GM12878 (cell line): ENCODE measurements around the gene STON2. TPM values are rescaled to one million over a fixed set of nuclear protein-coding genes. Genes with fewer than 3 reads are reported as not detected.

Source experiments
- ATAC-seq: fragments of 200-7000 bp; cut with Tn5 transposase; 3 replicates; pipeline ENCODE4 v1.9.1; 2020; ENCODE audit warnings: mild to moderate bottlenecking, moderate library complexity
- BruUV-seq: library from RNA; stranded (reverse); fragments of 400-500 nt; replicated peaks from 2 replicates; lab custom pipeline; 2021; lab: Mats Ljungman, UMichigan
- CTCF ChIA-PET: fragments of 300-600 bp; sonication (Branson Sonifier 250); formaldehyde crosslinking; extraction: SDS; loops from one replicate; lab custom pipeline; 2021; ENCODE audit warnings: inconsistent platforms; lab: Yijun Ruan, JAX
- POLR2A ChIA-PET: fragments of 350-600 bp; formaldehyde crosslinking; extraction: SDS; loops from one replicate; lab custom pipeline; 2021; ENCODE audit warnings: inconsistent platforms; lab: Charles Lee
- RAD21 ChIA-PET: fragments of 300-600 bp; sonication (Branson Sonifier 250); formaldehyde crosslinking; loops from one replicate; lab custom pipeline; 2023; ENCODE audit warnings: antibody characterized with exemption; ENCODE audit not compliant: unreplicated experiment; lab: Charles Lee
- SMC1A ChIA-PET: fragments of 300-600 bp; sonication (Branson Sonifier 250); formaldehyde crosslinking; loops from one replicate; lab custom pipeline; 2023; ENCODE audit not compliant: unreplicated experiment, uncharacterized antibody; lab: Charles Lee
- DNase-seq: peaks from one replicate; pipeline ENCODE4 v3.0.0-alpha.2; 2011; ENCODE audit warnings: low read depth, low spot score
- FAIRE-seq: peaks from 3 replicates; lab custom pipeline; 2011; peaks lifted over from hg19 to GRCh38; lab: Jason Lieb, UNC
- H2AFZ ChIP-seq: 2 replicates; pipeline ENCODE4 v1.6.0; 2011; ENCODE audit warnings: low read depth, low read length, control low read depth; ENCODE audit not compliant: control insufficient read depth
- H3K27ac ChIP-seq: 2 replicates; pipeline ENCODE4 v1.5.1; 2011; ENCODE audit warnings: control low read depth; ENCODE audit not compliant: control insufficient read depth, insufficient read depth
- H3K27me3 ChIP-seq, 2 experiments: replicated peaks in 1 of 2; 2 replicates each; pipeline versions ENCODE4 v1.6.0 to v1.6.1; 2011; ENCODE audit warnings: low read length in 1 of 2; ENCODE audit not compliant: control insufficient read depth in 2 of 2, insufficient read depth in 2 of 2
- H3K36me3 ChIP-seq, 2 experiments: 2 replicates each; pipeline ENCODE4 v1.5.1; 2011; ENCODE audit warnings: low read length in 1 of 2; ENCODE audit not compliant: control insufficient read depth in 2 of 2, insufficient read depth in 2 of 2
- H3K4me1 ChIP-seq: 2 replicates; pipeline ENCODE4 v1.6.1; 2011; ENCODE audit warnings: mild to moderate bottlenecking, low read length, moderate library complexity, mixed read lengths; ENCODE audit not compliant: control insufficient read depth, insufficient read depth
- H3K4me2 ChIP-seq: 2 replicates; pipeline ENCODE4 v1.6.0; 2011; ENCODE audit warnings: control low read depth; ENCODE audit not compliant: control insufficient read depth, insufficient read depth
- H3K4me3 ChIP-seq: fragments of 200-600 bp; sonication (generic); 2 replicates; pipeline ENCODE4 v1.5.1; 2016
- H3K79me2 ChIP-seq: 2 replicates; pipeline ENCODE4 v1.6.0; 2011; ENCODE audit warnings: low read length; ENCODE audit not compliant: control insufficient read depth, insufficient read depth
- H3K9ac ChIP-seq: 2 replicates; pipeline ENCODE4 v1.8.0; 2011; ENCODE audit warnings: low read length, control low read depth, mixed read lengths; ENCODE audit not compliant: control insufficient read depth, insufficient read depth
- H3K9me3 ChIP-seq: replicated peaks from 3 replicates; pipeline ENCODE4 v1.5.1; 2011; ENCODE audit warnings: mild to moderate bottlenecking, low read length; ENCODE audit not compliant: control insufficient read depth, insufficient read depth
- H4K20me1 ChIP-seq: 2 replicates; pipeline ENCODE4 v1.6.0; 2011; ENCODE audit not compliant: control insufficient read depth, insufficient read depth
- ATF2 ChIP-seq: IDR thresholded peaks from 2 replicates; pipeline ENCODE4 v1.6.1; 2012; ENCODE audit warnings: low read length, inconsistent platforms
- EP300 ChIP-seq, 2 experiments: fragments of 150-350 bp in 1 of 2; IDR thresholded peaks; 2 replicates each; pipeline ENCODE4 v1.6.1; 2011 to 2012; ENCODE audit warnings: low read depth in 2 of 2, low read length in 2 of 2, borderline replicate concordance in 1 of 2, improper control_type of control experiment in 1 of 2, inconsistent platforms in 1 of 2; ENCODE audit not compliant: control insufficient read depth in 1 of 2
- FOS ChIP-seq: IDR thresholded peaks from 3 replicates; pipeline ENCODE4 v1.6.1; 2011; ENCODE audit warnings: borderline replicate concordance; ENCODE audit not compliant: insufficient read length; ENCODE audit errors: extremely low read depth
- NRF1 ChIP-seq: conservative IDR thresholded peaks from 2 replicates; pipeline ENCODE4 v1.6.1; 2011; ENCODE audit warnings: mild to moderate bottlenecking, low read depth, low read length, improper control_type of control experiment
- POU2F2 ChIP-seq: IDR thresholded peaks from 3 replicates; pipeline ENCODE4 v1.6.1; 2011; ENCODE audit warnings: low read depth, mild to moderate bottlenecking, low read length, borderline replicate concordance
- WGBS: methylation state at CpG from one replicate; pipeline ENCODE4 v1.1.6; 2016; ENCODE audit warnings: low lambda C conversion rate; ENCODE audit not compliant: insufficient replicate concordance, insufficient coverage; ENCODE audit errors: missing lambda C conversion rate; 5-methylcytosine and 5-hydroxymethylcytosine counted together
- in situ Hi-C: fragments of 300-500 bp; cut with MboI; formaldehyde crosslinking; loops from 9 replicates; pipeline ENCODE4 v1.14.3; 2018; ENCODE audit warnings: mixed read lengths
- intact Hi-C: fragments of 100-400 bp; cut with micrococcal nuclease; formaldehyde crosslinking; loops from one replicate; pipeline ENCODE4 v1.14.2; 2022; ENCODE audit not compliant: unreplicated experiment
- polyA plus RNA-seq, 11 experiments: library from polyadenylated mRNA; depleted of rRNA in 4 of 11; unstranded in 6 of 11; stranded (reverse) in 5 of 11; fragments of >200 nt; fragmentation: Nextera tagmentation in 4 of 11; fragmentation: Illumina TruSeq in 1 of 11; extraction: Ambion mirVana in 4 of 11; extraction: Trizol in 1 of 11; gene quantifications; 1 replicate in 1 of 11; 2 replicates in 10 of 11; pipeline versions ENCODE4 v1.2.1 to v1.2.3, GENCODE V29; 2011 to 2016; ENCODE audit warnings: inconsistent platforms in 2 of 11, missing spikeins in 2 of 11, low read depth in 1 of 11
- total RNA-seq, 4 experiments: library from RNA; depleted of rRNA in 3 of 4; stranded (reverse); fragments of >200 nt in 3 of 4; fragmentation: Illumina TruSeq in 1 of 4; extraction: Trizol in 1 of 4; gene quantifications; 2 replicates each; pipeline versions ENCODE4 v1.2.1 to v1.2.3, GENCODE V29; 2013 to 2021
- TF ChIP-seq, protein P1 (sequence below): IDR thresholded peaks from 2 replicates; pipeline ENCODE4 v1.6.1; 2012; ENCODE audit warnings: low read depth, low read length, improper control_type of control experiment

The STON2 gene
- total and polyA plus RNA-seq, 10 of the 15 experiments (the other 5 are each of a cell fraction or from before 2014, with no cell fraction given), result 0.03 to 0.13 (median 0.03) TPM; not detected in 7

- H3K9me3 ChIP-seq, result no peaks in the 10 kb centered on the region
- TF ChIP-seq NRF1 (no peak), POU2F2 (no peak), EP300 (IDR thresholded peaks at IDR 0.05; ENCODE audit: borderline replicate concordance in 1 of 2, control insufficient read depth in 1 of 2, low read depth in 2 of 2, low read length in 2 of 2) (no peak), ATF2 (no peak), FOS (no peak)
- TF ChIP-seq, protein P1, sequence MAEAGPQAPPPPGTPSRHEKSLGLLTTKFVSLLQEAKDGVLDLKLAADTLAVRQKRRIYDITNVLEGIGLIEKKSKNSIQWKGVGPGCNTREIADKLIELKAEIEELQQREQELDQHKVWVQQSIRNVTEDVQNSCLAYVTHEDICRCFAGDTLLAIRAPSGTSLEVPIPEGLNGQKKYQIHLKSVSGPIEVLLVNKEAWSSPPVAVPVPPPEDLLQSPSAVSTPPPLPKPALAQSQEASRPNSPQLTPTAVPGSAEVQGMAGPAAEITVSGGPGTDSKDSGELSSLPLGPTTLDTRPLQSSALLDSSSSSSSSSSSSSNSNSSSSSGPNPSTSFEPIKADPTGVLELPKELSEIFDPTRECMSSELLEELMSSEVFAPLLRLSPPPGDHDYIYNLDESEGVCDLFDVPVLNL, result no peak
- no peaks in the 10 kb centered on the region for H3K4me1 ChIP-seq
- H3K9ac ChIP-seq, result no peak overlapping the region
- SMC1A ChIA-PET, result interaction anchor here (0.7 kb wide), 1 partner anchor 1675 kb away, joined by 3 read pairs; no protein-coding TSS in a partner anchor
- DNase-seq, result no peak
- H3K79me2 ChIP-seq, result no peaks in the 10 kb centered on the region
- ATAC-seq, result no peak
- RAD21 ChIA-PET, result no interaction called here
- CTCF ChIA-PET, result no interaction called here
- no peak overlapping the region for H3K4me3 ChIP-seq
- POLR2A ChIA-PET, result no interaction called here
- no peak overlapping the region for H3K4me2 ChIP-seq
- WGBS, result 0% methylated on average over 3 of the region's 3 CpGs
- BruUV-seq, result no TSS peak
- FAIRE-seq, result no peak
- intact Hi-C loops, result no loop called here
- H3K27me3 ChIP-seq, result no peaks in the 10 kb centered on the region; a peak in 2 of 4 replicates
- in situ Hi-C loops, result no loop called here
- H2AFZ ChIP-seq, result no peak overlapping the region
- H3K27ac ChIP-seq, result no peak overlapping the region
- no peaks in the 10 kb centered on the region for H3K36me3 ChIP-seq
- H4K20me1 ChIP-seq, result no peaks in the 10 kb centered on the region
Measured at GRCh38 chr14:81312289-81312876, 87.7 kb downstream of the STON2 start.
